ENCODE results near the gene TBC1D22B. TPM values are rescaled to one million over a fixed set of nuclear protein-coding genes. Genes with fewer than 3 reads are reported as not detected.

TBC1D22B gene
- total and polyA plus RNA-seq, 2 of the 13 experiments (the other 11 are each of a cell fraction or from before 2014, with no cell fraction given): 9.7 to 12.9 TPM

DNA sequence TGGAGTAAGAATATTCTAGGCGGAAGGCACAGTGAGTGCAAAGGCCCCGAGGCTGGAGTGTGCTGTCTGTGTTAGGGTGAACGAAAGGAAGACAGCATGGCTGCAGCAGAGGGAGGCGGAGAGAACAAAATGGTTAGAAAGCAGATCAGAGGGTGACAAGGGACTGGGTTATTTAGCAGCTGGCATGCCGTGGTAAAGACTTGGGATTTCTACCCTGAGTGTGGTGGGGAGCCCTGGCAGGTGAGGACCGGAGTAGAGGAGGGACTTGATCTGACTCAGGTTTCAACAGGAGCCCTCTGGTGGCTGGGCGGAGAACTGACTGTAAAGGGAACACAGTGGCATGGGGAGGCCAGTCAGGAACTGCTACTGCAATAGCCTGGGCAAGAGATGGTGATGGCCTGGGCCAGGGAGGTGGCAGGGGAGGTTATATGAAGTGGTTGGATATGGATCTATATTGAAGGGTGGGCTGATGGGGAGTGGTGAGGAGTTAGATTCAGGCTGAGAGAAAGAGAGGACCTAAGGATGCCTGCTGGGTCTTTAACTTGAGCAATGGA lies 49.6 kb upstream of the TBC1D22B start (continued):
- TF ChIP-seq HMG20B (CRISPR knock-in tag; conservative IDR thresholded peaks at IDR 0.05) (no peak), NBN (conservative IDR thresholded peaks at IDR 0.05) (no peak), SALL2 (CRISPR knock-in tag; IDR thresholded peaks at IDR 0.05) (no peak), MTA3 (CRISPR knock-in tag; IDR thresholded peaks at IDR 0.05) (no peak), EHMT2 (IDR thresholded peaks at IDR 0.05; ENCODE audit: borderline replicate concordance, low read depth, low read length) (no peak), ZNF251 (CRISPR knock-in tag; IDR thresholded peaks at IDR 0.05) (no peak), ZNF749 (CRISPR knock-in tag; IDR thresholded peaks at IDR 0.05; ENCODE audit: borderline replicate concordance) (no peak), REXO4 (CRISPR knock-in tag; IDR thresholded peaks at IDR 0.05; ENCODE audit: borderline replicate concordance) (no peak), GFI1 (CRISPR knock-in tag; IDR thresholded peaks at IDR 0.05; ENCODE audit: borderline replicate concordance) (no peak), PITX1 (CRISPR knock-in tag; IDR thresholded peaks at IDR 0.05) (no peak), ZNF326 (CRISPR knock-in tag; IDR thresholded peaks at IDR 0.05; ENCODE audit: borderline replicate concordance) (no peak), SOX6 (IDR thresholded peaks at IDR 0.05) (no peak), SOX6 (CRISPR knock-in tag; IDR thresholded peaks at IDR 0.05) (no peak), DPF2 (CRISPR knock-in tag; IDR thresholded peaks at IDR 0.05; ENCODE audit: borderline replicate concordance, low read depth) (no peak), NFKB2 (CRISPR knock-in tag; IDR thresholded peaks at IDR 0.05; ENCODE audit: borderline replicate concordance) (no peak)
- TF ChIP-seq, protein P1, sequence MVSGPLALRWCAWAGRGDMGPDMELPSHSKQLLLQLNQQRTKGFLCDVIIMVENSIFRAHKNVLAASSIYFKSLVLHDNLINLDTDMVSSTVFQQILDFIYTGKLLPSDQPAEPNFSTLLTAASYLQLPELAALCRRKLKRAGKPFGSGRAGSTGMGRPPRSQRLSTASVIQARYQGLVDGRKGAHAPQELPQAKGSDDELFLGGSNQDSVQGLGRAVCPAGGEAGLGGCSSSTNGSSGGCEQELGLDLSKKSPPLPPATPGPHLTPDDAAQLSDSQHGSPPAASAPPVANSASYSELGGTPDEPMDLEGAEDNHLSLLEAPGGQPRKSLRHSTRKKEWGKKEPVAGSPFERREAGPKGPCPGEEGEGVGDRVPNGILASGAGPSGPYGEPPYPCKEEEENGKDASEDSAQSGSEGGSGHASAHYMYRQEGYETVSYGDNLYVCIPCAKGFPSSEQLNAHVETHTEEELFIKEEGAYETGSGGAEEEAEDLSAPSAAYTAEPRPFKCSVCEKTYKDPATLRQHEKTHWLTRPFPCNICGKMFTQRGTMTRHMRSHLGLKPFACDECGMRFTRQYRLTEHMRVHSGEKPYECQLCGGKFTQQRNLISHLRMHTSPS (CRISPR knock-in tag; IDR thresholded peaks at IDR 0.05; ENCODE audit: low read depth): no peak
- TF ChIP-seq, protein P2, sequence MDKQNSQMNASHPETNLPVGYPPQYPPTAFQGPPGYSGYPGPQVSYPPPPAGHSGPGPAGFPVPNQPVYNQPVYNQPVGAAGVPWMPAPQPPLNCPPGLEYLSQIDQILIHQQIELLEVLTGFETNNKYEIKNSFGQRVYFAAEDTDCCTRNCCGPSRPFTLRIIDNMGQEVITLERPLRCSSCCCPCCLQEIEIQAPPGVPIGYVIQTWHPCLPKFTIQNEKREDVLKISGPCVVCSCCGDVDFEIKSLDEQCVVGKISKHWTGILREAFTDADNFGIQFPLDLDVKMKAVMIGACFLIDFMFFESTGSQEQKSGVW (CRISPR knock-in tag; IDR thresholded peaks at IDR 0.05; ENCODE audit: borderline replicate concordance): no peak
- TF ChIP-seq, protein P3, sequence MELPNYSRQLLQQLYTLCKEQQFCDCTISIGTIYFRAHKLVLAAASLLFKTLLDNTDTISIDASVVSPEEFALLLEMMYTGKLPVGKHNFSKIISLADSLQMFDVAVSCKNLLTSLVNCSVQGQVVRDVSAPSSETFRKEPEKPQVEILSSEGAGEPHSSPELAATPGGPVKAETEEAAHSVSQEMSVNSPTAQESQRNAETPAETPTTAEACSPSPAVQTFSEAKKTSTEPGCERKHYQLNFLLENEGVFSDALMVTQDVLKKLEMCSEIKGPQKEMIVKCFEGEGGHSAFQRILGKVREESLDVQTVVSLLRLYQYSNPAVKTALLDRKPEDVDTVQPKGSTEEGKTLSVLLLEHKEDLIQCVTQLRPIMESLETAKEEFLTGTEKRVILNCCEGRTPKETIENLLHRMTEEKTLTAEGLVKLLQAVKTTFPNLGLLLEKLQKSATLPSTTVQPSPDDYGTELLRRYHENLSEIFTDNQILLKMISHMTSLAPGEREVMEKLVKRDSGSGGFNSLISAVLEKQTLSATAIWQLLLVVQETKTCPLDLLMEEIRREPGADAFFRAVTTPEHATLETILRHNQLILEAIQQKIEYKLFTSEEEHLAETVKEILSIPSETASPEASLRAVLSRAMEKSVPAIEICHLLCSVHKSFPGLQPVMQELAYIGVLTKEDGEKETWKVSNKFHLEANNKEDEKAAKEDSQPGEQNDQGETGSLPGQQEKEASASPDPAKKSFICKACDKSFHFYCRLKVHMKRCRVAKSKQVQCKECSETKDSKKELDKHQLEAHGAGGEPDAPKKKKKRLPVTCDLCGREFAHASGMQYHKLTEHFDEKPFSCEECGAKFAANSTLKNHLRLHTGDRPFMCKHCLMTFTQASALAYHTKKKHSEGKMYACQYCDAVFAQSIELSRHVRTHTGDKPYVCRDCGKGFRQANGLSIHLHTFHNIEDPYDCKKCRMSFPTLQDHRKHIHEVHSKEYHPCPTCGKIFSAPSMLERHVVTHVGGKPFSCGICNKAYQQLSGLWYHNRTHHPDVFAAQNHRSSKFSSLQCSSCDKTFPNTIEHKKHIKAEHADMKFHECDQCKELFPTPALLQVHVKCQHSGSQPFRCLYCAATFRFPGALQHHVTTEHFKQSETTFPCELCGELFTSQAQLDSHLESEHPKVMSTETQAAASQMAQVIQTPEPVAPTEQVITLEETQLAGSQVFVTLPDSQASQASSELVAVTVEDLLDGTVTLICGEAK (IDR thresholded peaks at IDR 0.05): no peak
- TF ChIP-seq, protein P3 (CRISPR knock-in tag; IDR thresholded peaks at IDR 0.05): no peak
- TF ChIP-seq, protein P4, sequence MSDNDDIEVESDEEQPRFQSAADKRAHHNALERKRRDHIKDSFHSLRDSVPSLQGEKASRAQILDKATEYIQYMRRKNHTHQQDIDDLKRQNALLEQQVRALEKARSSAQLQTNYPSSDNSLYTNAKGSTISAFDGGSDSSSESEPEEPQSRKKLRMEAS (IDR thresholded peaks at IDR 0.05): no peak

All from HepG2 (cell line).